H1 (cell line): Measurements from ENCODE around the gene EHHADH. TPM values are rescaled to one million over a fixed set of nuclear protein-coding genes. Genes with fewer than 3 reads are reported as not detected.

Source experiments
- CHD7 ChIP-seq: fragments of 300-600 bp; sonication (generic); IDR thresholded peaks from 2 replicates; pipeline ENCODE4 v1.7.1; 2012; ENCODE audit warnings: low read length, moderate library complexity, mild to moderate bottlenecking, inconsistent platforms; ENCODE audit not compliant: insufficient replicate concordance
- FOSL1 ChIP-seq: IDR thresholded peaks from 2 replicates; pipeline ENCODE4 v1.6.1; 2011; ENCODE audit warnings: mild to moderate bottlenecking, low read depth, low read length, moderate library complexity; ENCODE audit not compliant: insufficient read depth
- KDM1A ChIP-seq: fragments of 200-600, 300-600 bp; sonication (generic); IDR thresholded peaks from 2 replicates; pipeline ENCODE4 v1.7.1; 2016; ENCODE audit warnings: mild to moderate bottlenecking, low read length, borderline replicate concordance
- MAX ChIP-seq: IDR thresholded peaks from 2 replicates; pipeline ENCODE4 v1.6.1; 2012; ENCODE audit warnings: inconsistent platforms
- polyA plus RNA-seq, 7 experiments: library from polyadenylated mRNA; depleted of rRNA in 3 of 7; stranded (reverse) in 5 of 7; unstranded in 2 of 7; fragments of >200 nt in 5 of 7; fragments of 200-250 nt in 2 of 7; gene quantifications; 1 replicate in 5 of 7; 2 replicates in 1 of 7; 4 replicates in 1 of 7; pipeline versions ENCODE4 v1.2.1 to v1.2.3, GENCODE V29; 2011 to 2013; ENCODE audit warnings: missing spikeins in 2 of 7, mixed read lengths in 2 of 7
- total RNA-seq: library from RNA; stranded (reverse); fragmentation: NEBNext Ultra II Directional; extraction: Animal tissue kit (Norgen Biotek cat#: 25700); gene quantifications from 2 replicates; pipeline ENCODE4 v1.2.1, GENCODE V29; 2021

EHHADH gene
- total and polyA plus RNA-seq, 2 of the 8 experiments (the other 6 are each of a cell fraction or from before 2014, with no cell fraction given), result 1.4 to 3.5 TPM

GRCh38 chr3:185283374-185283935 is 29.6 kb upstream of the EHHADH start (continued):
- TF ChIP-seq CHD7 (no peak), FOSL1 (no peak), KDM1A (no peak), MAX (no peak)
- TF ChIP-seq, all 59 proteins: peak for 0
